ENCODE results near the gene CACNA1B.

The CACNA1B gene

GRCh38 chr9:137913771-137914767 is 36.5 kb downstream of the CACNA1B start:
- no peak overlapping the region for H3K27ac ChIP-seq (replicated peaks)
- TF ChIP-seq GABPA (IDR thresholded peaks at IDR 0.05; ENCODE audit: low read depth) (no peak), SPI1 (IDR thresholded peaks at IDR 0.05; ENCODE audit: borderline replicate concordance, low read depth) (no peak), REST (IDR thresholded peaks at IDR 0.05; ENCODE audit: insufficient replicate concordance, low read depth) (no peak), CTCF (IDR thresholded peaks at IDR 0.05; ENCODE audit: insufficient read depth, low read length) (no peak), POLR2AphosphoS5 (IDR thresholded peaks at IDR 0.05; ENCODE audit: low read depth) (no peak)
- no peak overlapping the region for H3K4me3 ChIP-seq (replicated peaks; ENCODE audit: insufficient read depth, low read length)
- no peak for DNase-seq (ENCODE audit: low read depth in 1 of 2, low spot score in 1 of 2)
- no peaks in the 10 kb centered on the region for H3K27me3 ChIP-seq (ENCODE audit: insufficient read depth, poor library complexity, severe bottlenecking)

GRCh38 chr9:137916540-137916939 is 39.0 kb downstream of the CACNA1B start:
- no peak overlapping the region for H3K4me3 ChIP-seq (replicated peaks; ENCODE audit: insufficient read depth, low read length)
- no peaks in the 10 kb centered on the region for H3K27me3 ChIP-seq (ENCODE audit: insufficient read depth, poor library complexity, severe bottlenecking)
- TF ChIP-seq POLR2AphosphoS5 (IDR thresholded peaks at IDR 0.05; ENCODE audit: low read depth) (no peak), GABPA (IDR thresholded peaks at IDR 0.05; ENCODE audit: low read depth) (no peak), CTCF (IDR thresholded peaks at IDR 0.05; ENCODE audit: insufficient read depth, low read length) (no peak), SPI1 (IDR thresholded peaks at IDR 0.05; ENCODE audit: borderline replicate concordance, low read depth) (no peak)
- no peak for DNase-seq (ENCODE audit: low read depth in 1 of 2, low spot score in 1 of 2)
- no peak overlapping the region for H3K27ac ChIP-seq (replicated peaks)

- Histone ChIP-seq H3K27me3 (ENCODE audit: insufficient read depth, poor library complexity, severe bottlenecking) (no peaks in the 10 kb centered on the region), H3K4me3 (replicated peaks; ENCODE audit: insufficient read depth, low read length) (no peak overlapping the region), H3K27ac (replicated peaks) (no peak overlapping the region)
- DNase-seq (ENCODE audit: low read depth in 1 of 2, low spot score in 1 of 2): no peak
- TF ChIP-seq SPI1 (IDR thresholded peaks at IDR 0.05; ENCODE audit: borderline replicate concordance, low read depth): no peak
- no peak for TF ChIP-seq CTCF (IDR thresholded peaks at IDR 0.05; ENCODE audit: insufficient read depth, low read length)
- no peak for TF ChIP-seq REST (IDR thresholded peaks at IDR 0.05; ENCODE audit: insufficient replicate concordance, low read depth)
- TF ChIP-seq POLR2AphosphoS5 (IDR thresholded peaks at IDR 0.05; ENCODE audit: low read depth): no peak
Observed at GRCh38 chr9:137917116-137917515, 39.5 kb downstream of the CACNA1B start.
